Mesothelial cell of epicardium (in vitro differentiated cells): ENCODE results near the gene TXNDC11. TPM values are rescaled to one million over a fixed set of nuclear protein-coding genes. Genes with fewer than 3 reads are reported as not detected.

ENCODE experiments used
- DNase-seq, 2 experiments: peaks; one replicate each; pipeline ENCODE4 v3.0.0; 2021; ENCODE audit warnings: low spot score in 2 of 2; ENCODE audit not compliant: unreplicated experiment in 2 of 2
- H3K27ac Mint-ChIP-seq: 2 replicates; pipeline ENCODE4 v1.8.0; 2021; ENCODE audit warnings: mixed read lengths
- H3K27me3 Mint-ChIP-seq: 2 replicates; pipeline ENCODE4 v1.8.0; 2021; ENCODE audit warnings: low read depth, mixed read lengths
- H3K36me3 Mint-ChIP-seq: 2 replicates; pipeline ENCODE4 v1.8.0; 2021; ENCODE audit warnings: mixed read lengths
- H3K4me1 Mint-ChIP-seq: 2 replicates; pipeline ENCODE4 v1.8.0; 2021; ENCODE audit warnings: mixed read lengths
- H3K4me3 Mint-ChIP-seq: 2 replicates; pipeline ENCODE4 v1.8.0; 2021; ENCODE audit warnings: mild to moderate bottlenecking, moderate library complexity, mixed read lengths
- H3K9me3 Mint-ChIP-seq: 2 replicates; pipeline ENCODE4 v1.8.0; 2021; ENCODE audit warnings: mixed read lengths
- total RNA-seq: library from RNA; stranded (reverse); gene quantifications from 3 replicates; pipeline ENCODE4 v1.2.1, GENCODE V29; 2021
- TF ChIP-seq, protein P1 (sequence below): fragments of 200-600 bp; sonication (generic); IDR thresholded peaks from one replicate; pipeline ENCODE4 v1.5.0; 2021; ENCODE audit warnings: antibody characterized with exemption; ENCODE audit not compliant: unreplicated experiment

The TXNDC11 gene
- total RNA-seq, 1 donor from 2014 or later = 27.5 TPM

DNA sequence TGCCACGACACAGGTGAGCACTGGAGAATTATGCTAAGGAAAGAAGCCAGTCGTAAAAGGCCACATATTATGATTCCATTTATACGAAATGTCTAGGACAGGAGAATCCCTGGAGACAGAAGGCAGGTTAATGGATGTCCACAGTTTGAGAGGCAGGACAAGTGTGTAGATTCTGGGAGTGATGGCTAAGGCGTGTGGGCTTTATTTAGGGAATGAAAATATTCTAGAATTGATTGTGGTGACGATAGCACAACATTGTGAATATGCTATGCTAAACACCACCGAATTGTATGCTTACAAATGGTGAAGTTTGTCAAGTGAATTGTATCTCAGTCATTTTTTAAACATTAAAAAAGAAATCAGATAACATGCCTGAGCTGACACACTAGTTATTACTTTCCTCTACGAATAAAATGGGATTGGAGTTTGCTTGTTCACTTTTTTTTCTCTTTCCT is 5.3 kb upstream of the TXNDC11 start:
- DNase-seq = no peak
- Mint-ChIP-seq H3K9me3 (no peaks in the 10 kb centered on the region), H3K27ac (peak overlapping the region; percentile 40), H3K4me3 (no peak overlapping the region), H3K4me1 (peaks cover 3% of the 10 kb centered on the region), H3K27me3 (no peaks in the 10 kb centered on the region), H3K36me3 (peaks cover 22% of the 10 kb centered on the region)
- TF ChIP-seq, protein P1, sequence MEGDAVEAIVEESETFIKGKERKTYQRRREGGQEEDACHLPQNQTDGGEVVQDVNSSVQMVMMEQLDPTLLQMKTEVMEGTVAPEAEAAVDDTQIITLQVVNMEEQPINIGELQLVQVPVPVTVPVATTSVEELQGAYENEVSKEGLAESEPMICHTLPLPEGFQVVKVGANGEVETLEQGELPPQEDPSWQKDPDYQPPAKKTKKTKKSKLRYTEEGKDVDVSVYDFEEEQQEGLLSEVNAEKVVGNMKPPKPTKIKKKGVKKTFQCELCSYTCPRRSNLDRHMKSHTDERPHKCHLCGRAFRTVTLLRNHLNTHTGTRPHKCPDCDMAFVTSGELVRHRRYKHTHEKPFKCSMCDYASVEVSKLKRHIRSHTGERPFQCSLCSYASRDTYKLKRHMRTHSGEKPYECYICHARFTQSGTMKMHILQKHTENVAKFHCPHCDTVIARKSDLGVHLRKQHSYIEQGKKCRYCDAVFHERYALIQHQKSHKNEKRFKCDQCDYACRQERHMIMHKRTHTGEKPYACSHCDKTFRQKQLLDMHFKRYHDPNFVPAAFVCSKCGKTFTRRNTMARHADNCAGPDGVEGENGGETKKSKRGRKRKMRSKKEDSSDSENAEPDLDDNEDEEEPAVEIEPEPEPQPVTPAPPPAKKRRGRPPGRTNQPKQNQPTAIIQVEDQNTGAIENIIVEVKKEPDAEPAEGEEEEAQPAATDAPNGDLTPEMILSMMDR = no peak

DNA sequence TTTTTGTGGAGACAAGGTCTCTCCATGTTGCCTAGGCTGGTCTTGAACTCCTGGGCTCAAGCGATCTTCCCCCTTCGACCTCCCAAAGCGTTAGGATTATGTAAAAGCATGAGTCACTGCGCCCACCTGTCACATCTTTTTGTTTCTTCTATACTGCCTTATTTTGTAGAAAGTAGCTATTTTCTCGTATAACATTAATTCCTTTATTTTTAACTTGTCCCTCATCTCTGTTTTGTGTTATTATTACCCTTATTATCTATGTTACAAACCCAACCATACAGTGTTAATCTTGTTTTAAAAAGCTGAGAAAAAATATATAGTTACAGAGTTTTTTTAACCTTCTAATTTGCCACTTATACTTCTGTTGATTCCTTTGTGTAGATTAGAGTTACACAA is 1.4 kb upstream of the TXNDC11 start:
- TF ChIP-seq, protein P1 = no peak
- no peak for DNase-seq
- peaks cover 4% of the 10 kb centered on the region for H3K36me3 Mint-ChIP-seq
- H3K27ac Mint-ChIP-seq = peak overlapping the region; percentile 96
- peak overlapping the region; percentile 82 for H3K4me3 Mint-ChIP-seq
- peaks cover 30% of the 10 kb centered on the region for H3K4me1 Mint-ChIP-seq
- no peaks in the 10 kb centered on the region for H3K9me3 Mint-ChIP-seq
- H3K27me3 Mint-ChIP-seq = no peaks in the 10 kb centered on the region

DNA sequence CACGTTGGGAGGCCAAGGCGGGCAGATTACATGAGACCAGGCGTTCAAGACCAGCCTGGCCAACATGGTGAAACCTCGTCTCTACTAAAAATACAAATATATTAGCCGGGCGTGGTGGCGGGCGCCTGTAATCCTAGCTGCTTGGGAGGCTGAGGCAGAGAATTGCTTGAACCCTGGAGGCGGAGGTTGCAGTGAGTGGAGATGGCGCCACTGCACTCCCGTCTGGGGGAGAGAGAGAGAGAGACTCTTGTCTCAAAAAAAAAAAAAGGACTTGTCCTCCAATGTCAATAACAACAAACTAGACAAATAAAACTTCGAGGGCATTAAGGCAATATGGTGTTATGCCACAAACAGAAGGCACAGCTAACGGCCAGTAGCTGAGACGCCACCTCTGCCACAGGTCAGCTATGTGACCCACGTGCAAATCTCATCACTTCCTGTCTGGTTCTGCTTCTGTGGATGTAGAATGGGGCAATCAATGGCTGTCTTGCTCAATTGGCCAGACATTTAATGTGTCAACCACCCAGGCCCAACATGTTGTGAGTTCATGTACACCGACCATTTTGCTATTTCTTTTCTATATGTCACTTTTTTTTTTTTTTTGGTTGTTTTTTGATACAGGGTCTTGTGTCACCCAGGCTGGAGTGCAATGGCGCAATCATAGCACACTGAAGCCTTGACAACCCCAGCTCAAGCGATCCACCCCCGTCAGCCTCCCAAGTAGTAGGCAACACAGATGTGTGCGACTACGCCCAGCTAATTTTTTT is 834 bp upstream of the TXNDC11 start:
- Mint-ChIP-seq H3K27me3 (no peaks in the 10 kb centered on the region), H3K36me3 (peaks cover 3% of the 10 kb centered on the region), H3K27ac (peak overlapping the region; percentile 96), H3K9me3 (no peaks in the 10 kb centered on the region), H3K4me1 (peaks cover 31% of the 10 kb centered on the region), H3K4me3 (peak overlapping the region; percentile 82)
- TF ChIP-seq, protein P1 = no peak
- DNase-seq = no peak

DNA sequence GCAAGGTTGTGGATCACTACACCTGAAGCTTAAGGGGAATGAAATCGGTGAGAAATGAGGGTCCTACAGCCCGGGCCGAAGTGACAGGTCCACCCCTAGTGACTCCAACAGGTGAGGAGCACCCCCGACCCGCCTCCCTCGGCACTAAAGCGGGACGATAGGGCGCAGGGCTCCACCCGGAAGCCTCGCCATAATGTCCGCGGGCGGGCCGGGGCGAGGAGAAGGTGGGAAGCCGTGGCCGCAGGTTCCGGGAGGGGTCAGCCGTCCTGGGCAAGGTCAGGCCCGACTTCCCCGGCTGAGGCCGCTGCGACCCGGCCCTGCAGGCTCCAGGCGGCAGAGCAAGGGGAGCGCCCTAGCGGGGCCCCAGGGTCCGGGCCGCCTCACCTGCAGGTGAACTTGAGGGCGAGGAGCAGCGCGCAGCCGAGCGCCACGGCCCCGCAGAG is 543 bp downstream of the TXNDC11 start:
- Mint-ChIP-seq H3K36me3 (no peaks in the 10 kb centered on the region), H3K4me3 (peak overlapping the region; percentile 93), H3K9me3 (no peaks in the 10 kb centered on the region), H3K4me1 (peaks cover 37% of the 10 kb centered on the region), H3K27me3 (no peaks in the 10 kb centered on the region), H3K27ac (peak overlapping the region; percentile 97)
- no peak for DNase-seq
- TF ChIP-seq, protein P1 = no peak

DNA sequence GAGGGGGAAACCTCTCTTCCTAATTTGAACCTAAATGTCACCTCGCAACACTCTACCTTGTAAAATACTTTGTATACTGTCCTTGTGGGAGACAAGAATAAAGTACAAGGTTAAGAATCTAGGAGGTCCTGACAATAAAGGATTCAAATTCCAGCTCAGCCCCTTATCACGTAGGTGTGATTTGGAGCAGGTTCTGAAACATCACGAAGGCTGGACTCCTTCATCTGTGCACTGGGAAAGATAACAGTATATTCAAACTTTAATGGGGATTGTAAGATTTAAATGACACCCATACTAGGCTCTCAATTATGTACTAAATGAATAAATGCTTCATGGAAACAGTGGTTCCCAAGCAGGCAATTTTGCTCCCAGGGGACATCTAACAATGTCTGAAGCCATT is 2.1 kb downstream of the TXNDC11 start:
- peaks cover 4% of the 10 kb centered on the region for H3K36me3 Mint-ChIP-seq
- H3K4me1 Mint-ChIP-seq = peaks cover 39% of the 10 kb centered on the region
- TF ChIP-seq, protein P1 = no peak
- H3K27me3 Mint-ChIP-seq = no peaks in the 10 kb centered on the region
- H3K9me3 Mint-ChIP-seq = no peaks in the 10 kb centered on the region
- H3K4me3 Mint-ChIP-seq = peak overlapping the region; percentile 93
- no peak for DNase-seq
- H3K27ac Mint-ChIP-seq = peak overlapping the region; percentile 97
